ENCODE measurements around the gene CDK6. TPM values are rescaled to one million over a fixed set of nuclear protein-coding genes. Genes with fewer than 3 reads are reported as not detected.

The CDK6 gene
- total and polyA plus RNA-seq, 2 experiments from 2014 or later = 7.4 to 23.7 TPM

DNA sequence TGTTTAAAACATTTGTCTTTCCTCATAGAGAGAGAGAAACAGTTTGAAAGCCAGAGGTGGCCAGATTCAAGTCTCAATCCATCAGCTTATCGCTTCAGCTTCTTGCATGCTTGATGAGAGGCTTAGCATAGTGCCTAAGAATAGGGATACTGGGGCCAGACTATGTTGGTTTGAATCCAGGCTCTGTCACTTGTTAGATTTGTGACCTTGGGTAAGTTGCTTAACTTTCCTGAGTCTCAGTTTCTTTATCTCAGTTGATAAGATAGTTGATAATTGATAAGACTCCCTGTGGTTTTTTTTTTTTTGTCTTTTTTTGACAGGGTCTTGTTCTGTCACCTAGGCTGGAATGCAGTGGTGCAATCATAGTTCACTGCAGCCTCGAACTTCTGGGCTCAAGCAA lies 12.1 kb upstream of the CDK6 start (continued):
- TF ChIP-seq, protein P1, sequence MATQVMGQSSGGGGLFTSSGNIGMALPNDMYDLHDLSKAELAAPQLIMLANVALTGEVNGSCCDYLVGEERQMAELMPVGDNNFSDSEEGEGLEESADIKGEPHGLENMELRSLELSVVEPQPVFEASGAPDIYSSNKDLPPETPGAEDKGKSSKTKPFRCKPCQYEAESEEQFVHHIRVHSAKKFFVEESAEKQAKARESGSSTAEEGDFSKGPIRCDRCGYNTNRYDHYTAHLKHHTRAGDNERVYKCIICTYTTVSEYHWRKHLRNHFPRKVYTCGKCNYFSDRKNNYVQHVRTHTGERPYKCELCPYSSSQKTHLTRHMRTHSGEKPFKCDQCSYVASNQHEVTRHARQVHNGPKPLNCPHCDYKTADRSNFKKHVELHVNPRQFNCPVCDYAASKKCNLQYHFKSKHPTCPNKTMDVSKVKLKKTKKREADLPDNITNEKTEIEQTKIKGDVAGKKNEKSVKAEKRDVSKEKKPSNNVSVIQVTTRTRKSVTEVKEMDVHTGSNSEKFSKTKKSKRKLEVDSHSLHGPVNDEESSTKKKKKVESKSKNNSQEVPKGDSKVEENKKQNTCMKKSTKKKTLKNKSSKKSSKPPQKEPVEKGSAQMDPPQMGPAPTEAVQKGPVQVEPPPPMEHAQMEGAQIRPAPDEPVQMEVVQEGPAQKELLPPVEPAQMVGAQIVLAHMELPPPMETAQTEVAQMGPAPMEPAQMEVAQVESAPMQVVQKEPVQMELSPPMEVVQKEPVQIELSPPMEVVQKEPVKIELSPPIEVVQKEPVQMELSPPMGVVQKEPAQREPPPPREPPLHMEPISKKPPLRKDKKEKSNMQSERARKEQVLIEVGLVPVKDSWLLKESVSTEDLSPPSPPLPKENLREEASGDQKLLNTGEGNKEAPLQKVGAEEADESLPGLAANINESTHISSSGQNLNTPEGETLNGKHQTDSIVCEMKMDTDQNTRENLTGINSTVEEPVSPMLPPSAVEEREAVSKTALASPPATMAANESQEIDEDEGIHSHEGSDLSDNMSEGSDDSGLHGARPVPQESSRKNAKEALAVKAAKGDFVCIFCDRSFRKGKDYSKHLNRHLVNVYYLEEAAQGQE (IDR thresholded peaks at IDR 0.05; ENCODE audit: unreplicated experiment) = no peak
- TF ChIP-seq ZNF331 (CRISPR knock-in tag; IDR thresholded peaks at IDR 0.05; ENCODE audit: low read depth) = no peak
- TF ChIP-seq CREB1 (CRISPR knock-in tag; IDR thresholded peaks at IDR 0.05; ENCODE audit: low read depth) = no peak

DNA sequence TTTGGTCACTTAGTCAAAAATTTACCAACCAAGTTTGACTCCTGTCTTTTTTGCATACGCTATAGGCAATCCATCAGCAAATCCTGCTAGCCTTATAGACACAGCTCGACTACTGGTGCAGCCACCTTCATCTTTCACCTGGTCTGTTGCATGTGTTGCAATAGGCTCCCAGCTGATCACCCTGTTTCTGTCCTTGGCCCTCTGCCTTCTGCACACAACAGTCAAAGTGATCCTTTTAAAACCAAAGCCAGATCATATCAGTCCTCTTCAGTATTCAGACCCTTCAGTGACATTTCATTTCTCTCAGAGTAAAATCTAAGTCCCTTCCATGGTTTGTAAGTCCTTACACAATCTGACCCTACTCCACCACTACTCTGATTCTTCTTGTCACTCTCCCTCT lies 10.9 kb upstream of the CDK6 start:
- Histone ChIP-seq H3K27me3 (ENCODE audit: insufficient read depth) (no peaks in the 10 kb centered on the region), H3K4me1 (ENCODE audit: insufficient read depth) (no peaks in the 10 kb centered on the region), H3K4me2 (no peak overlapping the region), H3F3A (replicated peaks; ENCODE audit: low read depth) (no peaks in the 10 kb centered on the region), H3K9me2 (ENCODE audit: insufficient read depth) (peaks cover 13% of the 10 kb centered on the region), H3K27ac (ENCODE audit: low read depth) (no peak overlapping the region), H2AFZ (no peak overlapping the region), H3K79me2 (replicated peaks; ENCODE audit: insufficient read depth) (no peaks in the 10 kb centered on the region), H3K36me3 (ENCODE audit: insufficient read depth) (no peaks in the 10 kb centered on the region), H4K20me1 (replicated peaks; ENCODE audit: insufficient read depth) (no peaks in the 10 kb centered on the region), H3K4me3 (no peak overlapping the region)
- Mint-ChIP-seq H3K27me3 (ENCODE audit: insufficient read depth, low read depth, poor library complexity) (no peaks in the 10 kb centered on the region), H3K4me3 (no peak overlapping the region), H3K4me1 (no peaks in the 10 kb centered on the region), H3K36me3 (ENCODE audit: low read depth) (no peaks in the 10 kb centered on the region), H3K27ac (no peak overlapping the region), H3K9me3 (no peaks in the 10 kb centered on the region)
- no peak for DNase-seq (ENCODE audit: low spot score)
- ATAC-seq = no peak
- TF ChIP-seq ZNF114 (CRISPR knock-in tag; IDR thresholded peaks at IDR 0.05) (no peak), STAT1 (IDR thresholded peaks at IDR 0.05; ENCODE audit: unreplicated experiment) (no peak), EZH2phosphoT487 (IDR thresholded peaks at IDR 0.05; ENCODE audit: unreplicated experiment) (no peak), CREB1 (CRISPR knock-in tag; IDR thresholded peaks at IDR 0.05; ENCODE audit: low read depth) (no peak), POLR2AphosphoS5 (IDR thresholded peaks at IDR 0.05; ENCODE audit: low read depth) (no peak), EZH2 (IDR thresholded peaks at IDR 0.05; ENCODE audit: low read depth, unreplicated experiment) (no peak), NANOG (IDR thresholded peaks at IDR 0.05; ENCODE audit: borderline replicate concordance) (no peak), ZNF331 (CRISPR knock-in tag; IDR thresholded peaks at IDR 0.05; ENCODE audit: low read depth) (no peak)
- TF ChIP-seq, protein P1 (IDR thresholded peaks at IDR 0.05; ENCODE audit: unreplicated experiment) = no peak
- TF ChIP-seq, protein P2, sequence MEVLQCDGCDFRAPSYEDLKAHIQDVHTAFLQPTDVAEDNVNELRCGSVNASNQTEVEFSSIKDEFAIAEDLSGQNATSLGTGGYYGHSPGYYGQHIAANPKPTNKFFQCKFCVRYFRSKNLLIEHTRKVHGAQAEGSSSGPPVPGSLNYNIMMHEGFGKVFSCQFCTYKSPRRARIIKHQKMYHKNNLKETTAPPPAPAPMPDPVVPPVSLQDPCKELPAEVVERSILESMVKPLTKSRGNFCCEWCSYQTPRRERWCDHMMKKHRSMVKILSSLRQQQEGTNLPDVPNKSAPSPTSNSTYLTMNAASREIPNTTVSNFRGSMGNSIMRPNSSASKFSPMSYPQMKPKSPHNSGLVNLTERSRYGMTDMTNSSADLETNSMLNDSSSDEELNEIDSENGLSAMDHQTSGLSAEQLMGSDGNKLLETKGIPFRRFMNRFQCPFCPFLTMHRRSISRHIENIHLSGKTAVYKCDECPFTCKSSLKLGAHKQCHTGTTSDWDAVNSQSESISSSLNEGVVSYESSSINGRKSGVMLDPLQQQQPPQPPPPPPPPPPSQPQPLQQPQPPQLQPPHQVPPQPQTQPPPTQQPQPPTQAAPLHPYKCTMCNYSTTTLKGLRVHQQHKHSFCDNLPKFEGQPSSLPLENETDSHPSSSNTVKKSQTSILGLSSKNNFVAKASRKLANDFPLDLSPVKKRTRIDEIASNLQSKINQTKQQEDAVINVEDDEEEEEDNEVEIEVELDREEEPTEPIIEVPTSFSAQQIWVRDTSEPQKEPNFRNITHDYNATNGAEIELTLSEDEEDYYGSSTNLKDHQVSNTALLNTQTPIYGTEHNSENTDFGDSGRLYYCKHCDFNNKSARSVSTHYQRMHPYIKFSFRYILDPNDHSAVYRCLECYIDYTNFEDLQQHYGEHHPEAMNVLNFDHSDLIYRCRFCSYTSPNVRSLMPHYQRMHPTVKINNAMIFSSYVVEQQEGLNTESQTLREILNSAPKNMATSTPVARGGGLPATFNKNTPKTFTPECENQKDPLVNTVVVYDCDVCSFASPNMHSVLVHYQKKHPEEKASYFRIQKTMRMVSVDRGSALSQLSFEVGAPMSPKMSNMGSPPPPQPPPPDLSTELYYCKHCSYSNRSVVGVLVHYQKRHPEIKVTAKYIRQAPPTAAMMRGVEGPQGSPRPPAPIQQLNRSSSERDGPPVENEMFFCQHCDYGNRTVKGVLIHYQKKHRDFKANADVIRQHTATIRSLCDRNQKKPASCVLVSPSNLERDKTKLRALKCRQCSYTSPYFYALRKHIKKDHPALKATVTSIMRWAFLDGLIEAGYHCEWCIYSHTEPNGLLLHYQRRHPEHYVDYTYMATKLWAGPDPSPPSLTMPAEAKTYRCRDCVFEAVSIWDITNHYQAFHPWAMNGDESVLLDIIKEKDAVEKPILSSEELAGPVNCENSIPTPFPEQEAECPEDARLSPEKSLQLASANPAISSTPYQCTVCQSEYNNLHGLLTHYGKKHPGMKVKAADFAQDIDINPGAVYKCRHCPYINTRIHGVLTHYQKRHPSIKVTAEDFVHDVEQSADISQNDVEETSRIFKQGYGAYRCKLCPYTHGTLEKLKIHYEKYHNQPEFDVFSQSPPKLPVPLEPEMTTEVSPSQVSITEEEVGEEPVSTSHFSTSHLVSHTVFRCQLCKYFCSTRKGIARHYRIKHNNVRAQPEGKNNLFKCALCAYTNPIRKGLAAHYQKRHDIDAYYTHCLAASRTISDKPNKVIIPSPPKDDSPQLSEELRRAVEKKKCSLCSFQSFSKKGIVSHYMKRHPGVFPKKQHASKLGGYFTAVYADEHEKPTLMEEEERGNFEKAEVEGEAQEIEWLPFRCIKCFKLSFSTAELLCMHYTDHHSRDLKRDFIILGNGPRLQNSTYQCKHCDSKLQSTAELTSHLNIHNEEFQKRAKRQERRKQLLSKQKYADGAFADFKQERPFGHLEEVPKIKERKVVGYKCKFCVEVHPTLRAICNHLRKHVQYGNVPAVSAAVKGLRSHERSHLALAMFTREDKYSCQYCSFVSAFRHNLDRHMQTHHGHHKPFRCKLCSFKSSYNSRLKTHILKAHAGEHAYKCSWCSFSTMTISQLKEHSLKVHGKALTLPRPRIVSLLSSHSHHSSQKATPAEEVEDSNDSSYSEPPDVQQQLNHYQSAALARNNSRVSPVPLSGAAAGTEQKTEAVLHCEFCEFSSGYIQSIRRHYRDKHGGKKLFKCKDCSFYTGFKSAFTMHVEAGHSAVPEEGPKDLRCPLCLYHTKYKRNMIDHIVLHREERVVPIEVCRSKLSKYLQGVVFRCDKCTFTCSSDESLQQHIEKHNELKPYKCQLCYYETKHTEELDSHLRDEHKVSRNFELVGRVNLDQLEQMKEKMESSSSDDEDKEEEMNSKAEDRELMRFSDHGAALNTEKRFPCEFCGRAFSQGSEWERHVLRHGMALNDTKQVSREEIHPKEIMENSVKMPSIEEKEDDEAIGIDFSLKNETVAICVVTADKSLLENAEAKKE (CRISPR knock-in tag; IDR thresholded peaks at IDR 0.05) = no peak
